Activated CD8-positive, alpha-beta memory T cell treated with anti-CD3 and anti-CD28 coated beads, Interleukin-2, amount 50 U/mL, for 24 hours (primary cell): ENCODE measurements around the gene TGM4.

Source experiments
- DNase-seq: peaks from one replicate; pipeline ENCODE4 v3.0.0-alpha.2; 2020; ENCODE audit errors: extremely low read depth

The TGM4 gene

DNA sequence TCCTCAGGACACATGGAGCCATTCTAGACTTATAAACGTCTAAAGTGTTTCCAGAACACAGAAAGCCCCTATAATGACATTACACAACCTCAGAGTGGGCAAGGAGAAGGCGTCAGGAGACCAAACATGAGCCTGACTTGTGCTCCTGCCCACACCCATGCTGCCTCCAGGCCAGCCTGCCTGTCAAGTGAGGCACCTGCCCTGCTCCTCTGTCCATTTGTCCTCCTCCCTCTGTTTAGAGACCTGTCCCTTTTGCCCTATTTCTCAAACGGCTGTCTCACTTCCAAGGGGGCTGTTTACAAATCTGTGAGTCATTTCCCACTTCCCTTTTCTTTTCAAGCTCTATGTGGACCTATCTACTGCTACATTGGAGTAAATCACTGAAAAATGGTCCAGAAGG is 80.6 kb downstream of the TGM4 start:
- no peak for DNase-seq

DNA sequence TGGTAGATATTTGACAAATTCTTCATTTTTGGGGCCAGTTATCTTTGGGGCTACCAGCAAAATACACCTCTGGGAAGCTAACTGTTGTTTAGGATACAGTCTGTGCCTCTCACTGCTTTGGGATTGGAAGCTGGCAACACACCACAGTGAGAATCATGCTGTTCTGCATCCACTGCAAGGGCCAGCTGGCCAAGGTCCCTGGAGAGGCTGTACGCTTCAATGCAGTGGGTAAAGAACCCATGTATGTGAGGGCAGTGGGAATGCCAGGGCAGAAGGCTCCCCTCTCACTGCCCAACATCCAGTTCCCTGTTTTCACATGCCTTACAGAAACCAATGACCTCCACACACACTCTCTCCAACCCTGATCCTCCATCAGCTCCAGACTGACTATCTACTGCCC is 81.5 kb downstream of the TGM4 start:
- DNase-seq: no peak

DNA sequence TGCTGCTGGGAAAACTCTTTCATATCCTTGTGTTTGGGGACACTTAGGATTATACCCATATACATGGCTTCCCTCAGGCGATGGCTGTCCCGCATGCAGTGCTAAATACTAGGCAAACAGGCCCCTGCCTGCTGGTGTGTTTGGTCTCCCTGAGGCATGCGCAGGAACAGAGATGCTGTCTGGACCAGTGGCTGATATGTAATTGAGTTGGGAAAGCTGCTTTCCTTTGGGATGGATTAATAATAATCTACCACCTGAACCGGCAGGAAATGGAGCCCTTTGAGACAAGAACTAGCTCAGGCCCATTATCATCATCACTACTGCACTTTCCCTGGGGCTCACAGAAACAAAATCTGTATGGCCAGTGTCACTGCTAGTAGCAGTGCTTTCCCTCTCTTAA is 83.6 kb downstream of the TGM4 start:
- no peak for DNase-seq

DNA sequence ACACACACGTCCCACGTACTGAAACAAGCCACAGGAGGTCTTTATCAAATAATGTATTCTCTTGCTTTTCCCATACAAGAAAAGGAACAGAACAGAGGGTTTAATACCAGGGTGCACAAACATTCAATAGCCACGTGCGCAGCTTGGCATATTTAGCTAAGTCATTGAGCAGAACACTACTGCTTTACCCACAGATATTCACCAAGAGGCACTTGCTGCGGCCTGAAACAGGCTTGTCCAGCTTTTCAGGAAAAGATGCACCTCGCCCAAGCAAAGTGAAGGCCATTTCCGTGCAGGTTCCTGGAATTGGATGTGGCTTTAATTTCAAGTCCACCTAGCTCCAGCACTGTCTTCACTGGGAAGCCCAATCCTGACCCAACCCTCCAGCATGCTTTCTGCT is 84.0 kb downstream of the TGM4 start:
- no peak for DNase-seq

DNA sequence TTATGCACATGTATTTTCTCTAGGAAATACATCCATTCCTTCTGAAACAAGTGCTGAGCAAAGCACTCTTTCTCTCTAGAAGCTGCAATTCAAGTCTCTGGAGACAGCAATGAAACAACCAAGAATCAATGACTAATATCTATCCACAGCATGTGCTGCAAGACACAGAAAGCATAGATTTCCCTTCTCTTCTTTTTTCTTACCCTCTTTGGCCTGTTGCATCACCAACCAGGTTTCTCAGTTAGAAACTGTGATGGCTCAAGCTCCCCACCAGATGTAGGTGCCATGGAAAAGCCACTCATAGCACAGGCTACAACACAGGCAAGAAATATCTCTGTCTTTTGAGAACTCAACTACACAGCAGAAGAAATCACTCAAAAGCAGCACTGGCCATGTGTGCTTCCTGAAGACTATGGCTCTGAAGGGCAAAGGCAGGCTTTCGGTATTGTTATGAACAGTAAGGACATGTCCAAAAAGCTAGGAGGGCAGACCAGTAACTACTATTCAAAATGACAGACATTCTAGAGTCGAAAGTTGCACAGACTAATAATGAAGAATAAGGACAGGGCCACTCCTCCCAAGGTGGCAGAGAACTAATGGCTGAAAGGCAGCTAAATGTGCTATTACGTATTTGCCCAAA is 86.1 kb downstream of the TGM4 start:
- DNase-seq: no peak

DNA sequence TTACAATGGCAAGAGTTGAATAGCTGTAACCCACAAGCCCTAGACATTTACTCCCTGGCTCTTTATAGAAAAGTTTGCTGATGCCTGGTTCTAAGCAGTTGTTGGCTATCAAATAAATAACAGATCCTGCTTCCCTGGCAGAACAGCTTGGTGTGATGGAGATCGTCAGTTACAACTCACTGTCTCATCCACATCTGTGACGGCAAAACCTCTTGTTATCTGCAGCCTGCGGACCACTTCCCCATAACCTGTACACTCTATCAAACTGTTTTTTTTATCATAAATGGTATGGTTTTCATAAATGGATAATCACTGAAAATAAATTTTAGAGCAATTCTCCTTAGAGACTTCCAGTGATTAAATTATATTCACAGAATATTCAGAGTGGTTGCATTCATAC is 87.5 kb downstream of the TGM4 start:
- no peak for DNase-seq

DNA sequence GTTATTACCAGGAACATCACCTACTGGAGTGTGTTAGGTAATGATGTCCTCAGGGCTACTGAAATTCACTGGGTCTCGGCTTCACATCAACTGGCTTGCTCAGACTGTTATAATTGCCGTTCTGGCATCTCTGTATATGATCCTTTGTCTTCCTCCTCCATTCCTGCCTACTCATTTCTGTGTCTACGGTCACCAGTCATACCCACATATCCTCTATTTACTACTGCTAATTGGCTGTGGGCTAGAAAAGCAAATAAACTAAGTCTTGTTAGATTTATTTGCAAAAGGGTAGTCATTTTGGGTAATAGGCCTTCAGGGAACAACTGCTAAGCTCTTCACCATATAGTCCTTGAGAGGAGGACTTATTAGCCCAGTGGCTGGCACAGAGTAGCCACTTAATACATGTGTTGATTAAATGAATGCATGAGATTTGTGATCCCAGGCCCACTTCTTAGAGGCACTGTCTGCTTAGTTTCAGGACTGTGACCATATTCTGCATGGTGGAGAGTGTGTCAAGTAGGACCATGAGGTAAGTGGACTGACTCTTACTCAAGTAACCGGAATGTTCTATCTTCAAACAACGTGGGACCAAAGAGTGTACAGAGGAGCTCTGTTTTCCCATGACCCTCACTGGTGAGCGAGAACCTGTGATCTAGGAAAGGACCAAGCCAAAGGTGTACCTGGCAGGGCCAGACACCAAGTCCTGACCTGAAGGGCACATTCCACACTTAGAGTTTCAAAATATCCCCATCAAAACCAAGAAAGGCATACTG is 88.4 kb downstream of the TGM4 start:
- no peak for DNase-seq

DNA sequence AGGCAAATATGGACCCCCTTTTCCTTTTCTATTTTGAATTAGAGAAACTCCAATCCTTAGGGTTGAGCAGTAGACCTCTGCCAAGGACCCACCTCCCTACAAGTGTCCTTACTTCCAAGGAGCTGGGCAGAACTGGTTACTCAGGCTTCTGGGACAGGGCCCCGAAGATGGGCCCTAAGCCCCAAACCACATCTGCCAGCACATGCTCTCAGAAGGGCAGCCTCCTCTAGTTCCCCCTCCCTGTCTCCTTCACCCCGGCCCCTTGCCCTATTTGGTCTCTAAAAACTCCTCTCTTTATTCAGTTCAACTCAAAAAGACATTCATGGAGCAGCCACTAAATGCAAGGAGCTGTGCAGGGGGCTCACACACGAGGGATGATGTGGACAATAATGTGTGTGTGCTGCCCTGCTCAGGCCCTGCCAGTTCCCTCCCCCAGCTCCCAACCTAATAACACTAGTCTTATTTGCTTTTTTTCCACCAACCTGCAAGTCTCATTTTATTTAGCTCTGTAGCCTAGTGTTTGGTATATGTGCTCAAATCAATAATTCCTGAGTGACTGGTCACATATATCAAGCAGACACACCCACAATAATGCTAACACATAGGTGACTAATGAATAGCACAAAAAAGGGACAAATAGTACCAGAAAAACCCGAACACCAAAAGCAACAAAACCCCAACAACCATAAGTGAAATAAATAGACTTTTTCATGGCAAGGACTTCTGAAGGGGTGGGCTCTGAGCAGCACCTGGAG is 89.3 kb downstream of the TGM4 start:
- no peak for DNase-seq
